GM12801 (cell line): ENCODE data around the gene ADGRE3.

ENCODE experiments used
- TF ChIP-seq, protein P1 (sequence below): IDR thresholded peaks from one replicate; pipeline ENCODE4 v1.5.1; 2011; ENCODE audit warnings: control low read depth; ENCODE audit not compliant: insufficient read length; ENCODE audit errors: extremely low read depth

ADGRE3 gene

GRCh38 chr19:14639536-14640277 is 34.9 kb downstream of the ADGRE3 start:
- TF ChIP-seq, protein P1, sequence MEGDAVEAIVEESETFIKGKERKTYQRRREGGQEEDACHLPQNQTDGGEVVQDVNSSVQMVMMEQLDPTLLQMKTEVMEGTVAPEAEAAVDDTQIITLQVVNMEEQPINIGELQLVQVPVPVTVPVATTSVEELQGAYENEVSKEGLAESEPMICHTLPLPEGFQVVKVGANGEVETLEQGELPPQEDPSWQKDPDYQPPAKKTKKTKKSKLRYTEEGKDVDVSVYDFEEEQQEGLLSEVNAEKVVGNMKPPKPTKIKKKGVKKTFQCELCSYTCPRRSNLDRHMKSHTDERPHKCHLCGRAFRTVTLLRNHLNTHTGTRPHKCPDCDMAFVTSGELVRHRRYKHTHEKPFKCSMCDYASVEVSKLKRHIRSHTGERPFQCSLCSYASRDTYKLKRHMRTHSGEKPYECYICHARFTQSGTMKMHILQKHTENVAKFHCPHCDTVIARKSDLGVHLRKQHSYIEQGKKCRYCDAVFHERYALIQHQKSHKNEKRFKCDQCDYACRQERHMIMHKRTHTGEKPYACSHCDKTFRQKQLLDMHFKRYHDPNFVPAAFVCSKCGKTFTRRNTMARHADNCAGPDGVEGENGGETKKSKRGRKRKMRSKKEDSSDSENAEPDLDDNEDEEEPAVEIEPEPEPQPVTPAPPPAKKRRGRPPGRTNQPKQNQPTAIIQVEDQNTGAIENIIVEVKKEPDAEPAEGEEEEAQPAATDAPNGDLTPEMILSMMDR, result no peak

DNA sequence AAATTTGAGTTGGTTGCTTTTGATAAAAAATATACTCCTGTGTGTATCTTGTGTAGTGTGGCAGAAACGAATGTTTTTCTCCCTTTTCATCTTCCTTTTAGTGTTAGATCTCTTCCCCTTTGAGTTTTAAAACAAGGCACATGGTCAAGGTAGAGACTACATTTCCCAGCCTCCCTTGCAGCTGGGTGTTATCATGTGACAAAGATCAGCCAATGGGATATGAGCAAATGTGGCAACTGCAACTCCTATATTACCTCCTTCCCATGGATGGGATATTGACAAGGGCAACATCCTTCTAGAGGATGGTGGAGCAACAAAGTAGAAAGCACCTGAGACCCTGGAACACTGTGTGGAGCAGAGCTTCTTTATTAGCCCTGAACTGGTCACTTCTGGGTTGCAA is 42.4 kb downstream of the ADGRE3 start:
- TF ChIP-seq, protein P1, result no peak

GRCh38 chr19:14629557-14629956 is 45.1 kb downstream of the ADGRE3 start:
- TF ChIP-seq, protein P1, result no peak

DNA sequence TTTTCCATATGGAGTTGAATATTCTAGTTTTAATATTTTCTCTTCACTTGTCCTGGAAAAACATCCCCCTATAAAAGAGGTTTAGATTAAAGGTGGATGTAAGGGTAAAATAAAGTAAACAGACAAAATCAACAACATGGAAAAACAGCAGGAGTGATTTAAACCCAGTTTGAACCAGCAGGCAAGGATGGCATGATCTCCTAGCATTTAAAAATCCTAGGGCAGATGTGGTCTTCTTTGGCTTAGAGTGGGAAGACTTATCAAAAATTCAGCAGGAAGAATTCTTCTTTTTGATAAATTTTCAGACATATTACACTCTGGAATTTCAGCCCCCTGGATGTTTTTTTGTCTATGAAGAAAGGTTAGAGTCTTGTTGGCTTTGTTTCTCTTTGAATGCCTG is 55.2 kb downstream of the ADGRE3 start:
- TF ChIP-seq, protein P1, result no peak

- TF ChIP-seq, protein P1, result no peak
Measured at GRCh38 chr19:14616407-14616806, 58.2 kb downstream of the ADGRE3 start.

DNA sequence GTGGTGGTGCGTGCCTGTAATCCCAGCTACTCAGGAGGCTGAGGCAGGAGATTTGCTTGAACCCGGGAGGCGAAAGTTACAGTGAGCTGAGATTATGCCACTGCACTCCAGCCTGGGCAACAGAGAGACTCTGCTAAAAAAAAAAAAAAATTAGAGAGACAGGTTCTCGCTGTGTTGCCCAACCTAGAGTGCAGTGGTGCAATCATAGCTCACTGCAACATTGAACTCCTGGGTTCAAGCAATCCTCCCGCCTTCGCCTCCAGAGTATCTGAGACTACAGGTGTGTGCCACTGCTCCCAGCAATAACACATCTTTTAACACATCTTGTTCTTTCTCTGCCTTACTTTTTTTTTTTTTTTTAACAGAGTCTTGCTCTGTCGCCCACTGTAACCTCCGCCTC is 59.0 kb downstream of the ADGRE3 start:
- TF ChIP-seq, protein P1, result no peak

- TF ChIP-seq, protein P1, result no peak
Measured at GRCh38 chr19:14614099-14614412, 60.6 kb downstream of the ADGRE3 start.
